Urinary bladder (tissue), 4 donors: ENCODE measurements around the gene PLCD4. TPM values are rescaled to one million over a fixed set of nuclear protein-coding genes. Genes with fewer than 3 reads are reported as not detected.

Experiments
- DNase-seq: peaks from one replicate; pipeline ENCODE4 v3.0.0-alpha.2; 2015; ENCODE audit errors: extremely low spot score
- H3K27ac ChIP-seq: one replicate; pipeline ENCODE4 v1.5.1; 2013; ENCODE audit warnings: low read depth, mild to moderate bottlenecking, moderate library complexity
- H3K36me3 ChIP-seq: one replicate; pipeline ENCODE4 v1.6.1; 2013; ENCODE audit warnings: mild to moderate bottlenecking, moderate library complexity; ENCODE audit not compliant: insufficient read depth
- H3K4me1 ChIP-seq: one replicate; pipeline ENCODE4 v1.6.1; 2013; ENCODE audit warnings: mild to moderate bottlenecking, moderate library complexity; ENCODE audit not compliant: insufficient read depth
- H3K4me3 ChIP-seq: one replicate; pipeline ENCODE4 v1.5.1; 2013; ENCODE audit warnings: low read depth, low read length
- WGBS: extraction: QIAGEN DNeasy Blood & Tissue Kit; methylation state at CpG from one replicate; pipeline ENCODE4 v1.1.7; 2013; 5-methylcytosine and 5-hydroxymethylcytosine counted together
- polyA plus RNA-seq: library from polyadenylated mRNA; stranded (reverse); fragments of 200-250 nt; gene quantifications from one replicate; pipeline ENCODE4 v1.2.3, GENCODE V29; 2013
- total RNA-seq: library from RNA; depleted of rRNA; stranded (reverse); fragments of >200 nt; gene quantifications from one replicate; pipeline ENCODE4 v1.2.3, GENCODE V29; 2014
- donor health status: healthy with polysubstance abuse.
- donor health status: healthy.

The PLCD4 gene
- total and polyA plus RNA-seq, 2 donors = 6.7 to 28.4 TPM

DNA sequence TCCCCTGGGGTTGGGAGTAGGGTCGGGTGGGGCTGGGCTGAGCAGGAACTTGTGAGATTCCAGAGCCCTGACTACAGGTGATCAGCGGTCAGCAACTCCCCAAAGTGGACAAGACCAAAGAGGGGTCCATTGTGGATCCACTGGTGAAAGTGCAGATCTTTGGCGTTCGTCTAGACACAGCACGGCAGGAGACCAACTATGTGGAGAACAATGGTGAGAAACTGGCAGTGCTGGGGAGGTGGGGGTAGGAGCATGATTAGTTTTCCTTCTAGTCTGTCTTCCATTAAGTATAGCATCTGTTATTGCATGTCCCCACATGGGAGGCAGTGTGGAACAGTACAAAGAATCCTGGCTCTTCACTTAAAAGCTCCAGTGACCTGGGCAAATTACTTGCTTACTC is 28.0 kb downstream of the PLCD4 start:
- H3K4me1 ChIP-seq = no peaks in the 10 kb centered on the region
- H3K27ac ChIP-seq = no peak overlapping the region
- no peak overlapping the region for H3K4me3 ChIP-seq
- WGBS = 93% methylated on average over 5 of the region's 5 CpGs
- no peaks in the 10 kb centered on the region for H3K36me3 ChIP-seq
- DNase-seq = no peak

DNA sequence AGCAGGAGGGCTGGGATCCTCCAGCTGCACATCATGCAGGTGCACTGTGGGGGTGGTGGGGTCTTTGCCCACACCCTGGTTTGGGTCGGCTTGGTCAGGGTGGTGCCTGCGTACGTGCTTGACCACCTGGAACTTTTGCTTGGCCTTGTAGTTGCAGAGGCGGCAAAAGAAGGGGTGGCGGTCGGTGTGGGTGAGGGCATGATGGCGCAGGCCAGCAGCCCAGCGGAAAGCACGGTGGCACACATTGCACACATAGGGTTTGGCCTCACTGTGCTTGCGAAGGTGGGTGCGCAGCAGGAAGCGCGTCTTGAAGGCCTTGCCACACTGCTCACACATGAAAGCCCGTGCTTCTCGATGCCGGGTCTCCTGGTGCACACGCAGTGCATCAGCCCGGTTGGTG is 30.7 kb downstream of the PLCD4 start:
- no peaks in the 10 kb centered on the region for H3K4me1 ChIP-seq
- no peak for DNase-seq
- H3K36me3 ChIP-seq = no peaks in the 10 kb centered on the region
- H3K27ac ChIP-seq = no peak overlapping the region
- H3K4me3 ChIP-seq = no peak overlapping the region
- WGBS = 96% methylated on average over 18 of the region's 18 CpGs

DNA sequence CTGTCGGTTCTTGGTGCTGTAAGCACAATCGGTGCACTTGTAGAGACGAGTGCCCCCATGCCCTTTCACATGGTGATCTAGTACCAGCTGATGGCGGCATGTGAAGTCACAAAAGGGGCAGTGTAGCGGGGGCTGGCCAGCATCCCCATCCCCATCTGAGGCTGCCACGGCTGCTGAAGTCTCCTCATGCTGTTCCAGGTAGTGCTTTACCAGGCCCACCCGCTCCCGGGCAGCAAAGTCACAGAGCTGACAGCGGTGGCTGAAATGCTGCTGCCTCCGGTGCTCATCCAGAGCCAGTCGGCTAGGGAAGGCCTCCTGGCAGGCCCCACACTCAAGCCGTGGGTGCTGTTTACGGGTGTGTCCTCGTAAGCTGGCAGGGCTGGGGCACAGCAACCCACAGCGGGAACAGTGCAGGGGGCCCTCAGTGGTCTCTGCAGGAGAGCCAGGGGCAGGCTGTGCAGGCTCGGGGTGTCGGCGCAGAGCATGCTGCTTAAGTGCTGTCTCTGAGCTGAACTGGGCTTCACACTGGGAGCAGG is 34.5 kb downstream of the PLCD4 start:
- Histone ChIP-seq H3K4me1 (no peaks in the 10 kb centered on the region), H3K36me3 (no peaks in the 10 kb centered on the region), H3K27ac (no peak overlapping the region), H3K4me3 (no peak overlapping the region)
- WGBS = 92% methylated on average over 18 of the region's 18 CpGs
- DNase-seq = no peak

DNA sequence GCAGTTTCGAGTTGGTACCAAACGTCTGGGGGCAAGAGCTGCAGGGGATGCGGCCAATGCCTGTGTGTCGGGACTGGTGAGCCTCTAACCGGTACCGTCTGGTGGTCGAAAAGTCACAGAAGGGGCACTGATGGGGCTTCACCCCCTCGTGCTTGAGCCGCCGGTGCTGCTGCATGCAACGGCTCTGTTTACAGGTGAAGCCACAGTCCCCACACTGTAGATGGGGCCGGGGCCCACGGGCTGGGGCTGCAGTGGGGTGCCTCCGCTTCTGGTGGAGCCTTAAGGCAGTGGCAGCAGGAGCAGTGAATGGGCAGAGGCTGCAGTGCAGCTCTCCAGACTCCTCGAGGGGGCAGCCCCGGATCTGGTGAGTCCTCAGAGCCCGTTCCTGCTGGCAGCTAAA is 35.1 kb downstream of the PLCD4 start:
- Histone ChIP-seq H3K4me3 (no peak overlapping the region), H3K36me3 (no peaks in the 10 kb centered on the region), H3K27ac (no peak overlapping the region), H3K4me1 (no peaks in the 10 kb centered on the region)
- no peak for DNase-seq
- WGBS = 91% methylated on average over 17 of the region's 17 CpGs

DNA sequence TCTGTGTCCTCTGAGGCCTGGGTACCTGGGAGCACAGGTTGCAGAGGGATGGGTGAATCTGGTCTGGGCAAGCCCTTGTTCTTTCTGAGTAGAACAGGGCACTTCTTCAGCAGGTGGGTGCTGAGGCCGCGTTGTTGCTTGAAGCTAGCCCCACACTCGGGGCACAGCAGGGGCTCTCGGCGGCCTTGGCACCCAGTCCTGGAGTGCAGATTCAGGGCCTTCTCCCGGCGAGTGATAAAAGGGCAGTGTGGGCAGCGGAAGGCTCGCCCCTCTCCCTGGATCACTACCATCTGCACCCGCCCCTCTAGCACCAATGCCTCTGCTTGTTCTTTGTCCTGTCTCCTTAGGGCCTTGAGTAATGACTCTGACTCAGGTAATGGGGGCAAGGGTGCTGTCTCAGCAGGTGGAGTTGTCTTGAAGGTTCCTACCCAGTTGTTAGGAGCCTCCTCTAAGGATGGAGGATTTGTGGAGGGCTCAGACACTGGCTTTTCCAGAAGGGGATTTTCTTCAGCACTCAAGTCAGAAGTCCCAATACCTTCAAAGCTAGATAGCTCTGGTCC is 36.1 kb downstream of the PLCD4 start:
- Histone ChIP-seq H3K4me3 (no peak overlapping the region), H3K36me3 (no peaks in the 10 kb centered on the region), H3K27ac (no peak overlapping the region), H3K4me1 (no peaks in the 10 kb centered on the region)
- whole genome bisulfite sequencing = 94% methylated on average over 10 of the region's 10 CpGs
- DNase-seq = no peak

DNA sequence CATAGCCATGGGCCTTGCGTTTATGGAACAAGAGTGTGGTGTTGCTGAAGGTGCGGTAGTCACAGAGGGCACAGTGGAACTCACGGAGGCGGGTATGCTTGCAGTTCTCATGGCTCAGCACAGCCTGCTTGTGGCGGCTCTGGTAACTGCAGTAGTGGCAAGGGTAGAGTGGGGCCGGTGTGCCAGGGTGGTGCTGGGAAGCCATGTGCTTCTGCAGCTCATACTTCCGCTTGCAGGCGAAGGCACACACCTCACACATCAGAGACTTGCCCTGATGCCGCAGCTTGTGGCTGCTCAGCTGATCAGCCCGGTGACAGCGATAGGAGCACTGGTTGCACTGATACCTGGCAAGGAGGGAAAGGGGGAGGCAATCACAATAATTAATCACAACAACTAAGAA is 37.0 kb downstream of the PLCD4 start:
- no peaks in the 10 kb centered on the region for H3K4me1 ChIP-seq
- 88% methylated on average over 11 of the region's 11 CpGs for WGBS
- H3K36me3 ChIP-seq = no peaks in the 10 kb centered on the region
- DNase-seq = no peak
- no peak overlapping the region for H3K27ac ChIP-seq
- no peak overlapping the region for H3K4me3 ChIP-seq

DNA sequence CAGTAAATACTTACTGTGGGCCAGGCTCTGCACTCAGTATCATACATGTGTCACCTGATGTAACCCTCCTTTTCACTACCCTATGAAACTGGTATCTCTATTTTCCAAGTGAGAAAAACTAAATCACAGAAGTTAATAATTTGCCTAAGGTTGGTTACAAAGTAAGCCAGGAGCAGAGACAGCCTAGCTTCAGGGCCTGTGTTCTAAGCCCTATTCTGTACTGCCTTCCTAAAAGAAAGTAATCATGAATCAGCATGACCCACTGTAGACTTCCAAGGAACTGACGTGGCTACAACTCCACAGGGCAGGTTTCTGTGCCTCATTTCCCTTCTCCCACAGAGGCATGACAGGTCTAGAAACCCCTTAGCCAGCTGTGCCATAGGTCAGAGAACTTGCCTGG is 37.4 kb downstream of the PLCD4 start:
- 92% methylated on average over 1 of the region's 1 CpG for WGBS
- no peaks in the 10 kb centered on the region for H3K4me1 ChIP-seq
- DNase-seq = no peak
- H3K4me3 ChIP-seq = no peak overlapping the region
- H3K27ac ChIP-seq = no peak overlapping the region
- no peaks in the 10 kb centered on the region for H3K36me3 ChIP-seq

DNA sequence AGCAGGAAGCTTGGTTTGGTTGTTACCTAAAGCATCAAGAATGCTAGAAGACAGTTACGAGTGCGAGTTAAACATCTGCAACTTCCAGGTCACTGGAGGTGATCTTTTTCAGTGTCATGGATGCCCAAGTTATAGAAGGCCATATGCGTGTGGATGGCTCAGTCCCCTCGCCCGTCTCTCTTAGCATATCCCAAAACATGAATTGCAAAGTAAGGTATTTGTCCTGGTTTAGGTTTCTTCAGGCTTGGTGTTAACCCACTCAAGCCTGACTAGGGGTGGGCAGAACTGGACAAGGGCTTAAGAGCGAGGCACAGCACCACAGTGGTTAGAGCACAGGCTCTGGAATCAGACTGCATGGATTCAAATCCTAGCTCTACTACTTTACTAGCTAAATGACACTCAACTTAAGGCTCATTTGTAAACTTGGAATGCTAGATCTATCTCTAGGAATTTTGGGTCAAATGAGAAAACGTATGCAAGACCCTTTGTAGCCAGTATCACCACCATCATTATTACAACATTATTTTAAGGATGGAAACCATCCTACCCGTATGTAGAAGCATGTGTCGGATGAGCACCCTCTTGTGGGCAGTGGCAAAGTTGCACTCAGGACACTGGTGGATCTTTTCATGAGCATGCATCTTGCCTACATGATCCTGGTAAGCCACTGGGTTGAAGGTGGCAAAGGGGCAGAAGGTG is 40.5 kb downstream of the PLCD4 start:
- Histone ChIP-seq H3K4me1 (no peaks in the 10 kb centered on the region), H3K27ac (no peak overlapping the region), H3K36me3 (no peaks in the 10 kb centered on the region), H3K4me3 (no peak overlapping the region)
- WGBS = 69% methylated on average over 9 of the region's 9 CpGs
- no peak for DNase-seq

DNA sequence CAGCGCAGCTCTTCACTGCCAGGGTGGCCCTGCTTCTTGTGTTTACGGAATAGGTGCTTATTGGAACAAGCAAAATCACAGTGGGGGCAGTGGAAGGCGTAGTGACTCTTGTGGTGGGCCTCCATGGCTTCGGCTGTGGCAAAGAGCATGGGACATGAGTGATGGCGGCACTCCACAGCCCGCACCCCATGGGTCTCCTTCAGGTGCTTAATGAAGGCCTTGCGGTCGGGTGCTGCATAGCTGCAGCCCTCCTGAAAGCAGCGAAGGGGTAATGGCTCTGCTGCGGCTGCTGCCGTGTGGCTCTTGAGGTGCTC is 41.0 kb downstream of the PLCD4 start:
- WGBS = 88% methylated on average over 11 of the region's 11 CpGs
- no peak overlapping the region for H3K4me3 ChIP-seq
- DNase-seq = no peak
- no peaks in the 10 kb centered on the region for H3K4me1 ChIP-seq
- no peak overlapping the region for H3K27ac ChIP-seq
- H3K36me3 ChIP-seq = no peaks in the 10 kb centered on the region

DNA sequence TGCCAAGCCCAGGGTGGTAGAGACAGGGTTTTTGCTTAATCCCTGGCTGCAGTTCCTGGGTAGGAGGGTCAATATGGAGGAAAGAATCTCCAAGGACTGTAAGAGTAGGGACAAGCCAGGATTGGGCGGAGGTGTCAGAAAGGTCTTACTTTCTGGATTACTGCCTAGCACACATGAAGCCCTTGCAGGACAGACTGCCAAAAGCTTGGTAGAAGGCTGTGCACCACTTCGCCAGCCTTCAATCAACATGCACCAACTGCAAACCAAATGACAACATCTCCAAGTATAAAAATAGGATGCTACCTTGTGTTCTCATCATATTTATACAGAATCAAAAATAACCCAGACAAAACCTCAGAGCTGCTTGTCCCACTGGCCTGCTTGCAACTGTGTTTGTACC is 48.1 kb downstream of the PLCD4 start:
- Histone ChIP-seq H3K36me3 (no peaks in the 10 kb centered on the region), H3K4me3 (no peak overlapping the region), H3K4me1 (no peaks in the 10 kb centered on the region), H3K27ac (no peak overlapping the region)
- 92% methylated on average over 2 of the region's 2 CpGs for WGBS
- no peak for DNase-seq

DNA sequence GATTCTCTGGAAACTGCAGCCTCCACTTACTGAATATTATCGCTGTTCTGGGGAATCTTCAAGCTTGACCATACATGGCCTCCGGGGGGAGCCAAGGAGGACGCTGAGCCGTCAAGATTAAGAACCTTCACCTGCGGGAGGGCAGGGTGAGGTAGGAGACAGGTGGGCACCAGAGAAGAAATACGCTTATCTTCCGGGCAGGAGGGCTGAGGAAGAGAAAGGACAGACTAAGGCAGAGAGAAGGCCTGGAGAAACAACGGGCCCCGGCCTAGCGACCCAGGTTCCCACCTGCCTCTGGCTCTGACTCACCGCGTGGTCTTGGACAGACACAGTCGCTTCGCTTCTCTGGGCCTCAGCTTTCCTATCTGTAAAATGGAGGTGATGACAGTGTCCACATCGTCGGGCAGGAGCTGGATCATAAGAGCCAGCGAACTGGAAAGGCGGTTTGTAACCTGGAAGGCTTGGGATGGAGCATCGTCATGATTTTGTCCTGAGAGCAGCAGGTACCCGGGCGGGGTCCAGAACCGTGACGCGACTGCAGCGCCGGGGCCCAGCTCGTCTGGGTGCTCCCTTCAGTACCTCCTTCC is 51.1 kb downstream of the PLCD4 start:
- DNase-seq = no peak
- WGBS = 2% methylated on average over 27 of the region's 27 CpGs
- H3K27ac ChIP-seq = no peak overlapping the region
- no peaks in the 10 kb centered on the region for H3K4me1 ChIP-seq
- peak overlapping the region; percentile 77 for H3K4me3 ChIP-seq
- no peaks in the 10 kb centered on the region for H3K36me3 ChIP-seq

DNA sequence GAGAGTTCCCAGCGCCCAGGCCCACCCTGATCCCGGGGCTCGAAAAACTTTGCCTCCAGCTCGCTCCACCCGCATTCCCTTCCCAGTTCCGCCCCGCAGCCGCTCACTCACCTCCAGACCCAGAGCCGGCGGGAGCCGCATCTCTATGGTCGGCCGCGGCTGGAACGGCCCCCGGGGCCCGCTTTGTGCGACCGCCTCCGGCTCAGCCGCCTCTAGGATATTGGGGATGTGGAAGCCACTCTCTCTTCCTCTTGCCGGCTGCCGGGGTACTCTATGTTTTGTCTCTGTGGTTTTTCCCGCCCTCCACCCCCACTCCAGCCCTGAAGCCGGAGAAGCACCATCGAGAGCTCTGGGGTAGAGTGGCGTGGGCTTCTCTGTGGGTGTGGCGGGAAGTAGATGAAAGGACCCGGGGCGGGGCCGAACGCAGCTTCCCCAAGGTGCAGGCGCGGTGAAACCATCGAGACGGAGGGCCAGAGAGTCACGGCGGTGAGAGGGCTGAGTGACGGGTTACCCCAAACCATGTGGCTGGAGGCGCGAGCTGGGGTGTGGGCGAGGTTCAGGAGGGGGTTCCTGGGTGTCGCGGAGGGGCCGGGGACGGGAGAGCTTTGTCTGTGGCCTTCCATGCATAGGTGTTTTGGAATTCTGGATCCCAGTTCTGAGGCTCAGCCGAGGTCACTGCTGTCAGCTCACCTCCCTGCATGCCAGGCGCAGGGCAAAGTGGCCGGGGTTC is 51.7 kb downstream of the PLCD4 start, which contains the start of the genes BCS1L and ZNF142:
TSS of gene BCS1L (plus strand) at position 426 of the 730 bp plus-strand sequence. CDS start 1,305 bp downstream, outside the sequence.
TSS of gene ZNF142 (minus strand) at position 366 of the 730 bp plus-strand sequence. CDS start 3,194 bp downstream, outside the sequence.
- under 1% methylated on average over 49 of the region's 49 CpGs for WGBS
- no peaks in the 10 kb centered on the region for H3K36me3 ChIP-seq

DNA sequence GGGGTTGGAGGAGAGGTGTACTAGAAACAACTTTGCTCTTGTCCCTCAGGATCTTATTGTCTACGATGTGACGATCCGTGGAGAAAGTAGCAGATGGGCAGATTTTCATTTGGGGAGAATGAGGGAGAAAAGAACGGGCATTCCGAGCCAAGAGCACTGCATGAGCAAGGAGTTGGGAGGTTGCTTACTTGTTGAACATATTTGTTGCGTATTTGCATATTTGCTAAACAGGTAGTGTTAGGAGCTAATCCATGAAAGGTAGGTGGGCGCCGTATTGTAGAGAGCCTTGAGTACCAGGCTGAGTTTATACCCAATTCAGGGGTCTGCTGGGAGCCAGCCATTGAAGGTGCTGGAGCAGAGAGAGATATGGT is 52.3 kb downstream of the PLCD4 start:
- peak overlapping the region; percentile 40 for H3K27ac ChIP-seq
- DNase-seq = no peak
- H3K4me1 ChIP-seq = no peaks in the 10 kb centered on the region
- no peaks in the 10 kb centered on the region for H3K36me3 ChIP-seq
- H3K4me3 ChIP-seq = peak overlapping the region; percentile 77
- 14% methylated on average over 8 of the region's 8 CpGs for WGBS

More for the DNA sequence above, 51.7 kb downstream of the PLCD4 start, which contains the start of the genes BCS1L and ZNF142:
- Histone ChIP-seq H3K4me3 (peak within 1 kb of the TSS; percentile 77), H3K27ac (peak within 1 kb of the TSS; percentile 40), H3K4me1 (no peaks in the 10 kb centered on the region)
- peak; percentile 81 for DNase-seq
